Esophagus squamous epithelium (tissue), 4 donors: Measurements from ENCODE around the gene C4orf51.

ENCODE experiments used
- CTCF ChIP-seq, 6 experiments: fragments of 450-650 bp in 4 of 6; fragments of 200-600 bp in 2 of 6; sonication (generic) in 2 of 6; IDR thresholded peaks; one replicate each; pipeline ENCODE4 v1.5.1; 2016 to 2019; ENCODE audit warnings: antibody characterized with exemption in 6 of 6, mild to moderate bottlenecking in 4 of 6, moderate library complexity in 4 of 6
- POLR2A ChIP-seq, 4 donors: fragments of 450-650 bp; IDR thresholded peaks; one replicate each; pipeline ENCODE4 v1.6.1; 2017; ENCODE audit warnings: antibody characterized with exemption in 4 of 4, mild to moderate bottlenecking in 4 of 4, moderate library complexity in 3 of 4

DNA sequence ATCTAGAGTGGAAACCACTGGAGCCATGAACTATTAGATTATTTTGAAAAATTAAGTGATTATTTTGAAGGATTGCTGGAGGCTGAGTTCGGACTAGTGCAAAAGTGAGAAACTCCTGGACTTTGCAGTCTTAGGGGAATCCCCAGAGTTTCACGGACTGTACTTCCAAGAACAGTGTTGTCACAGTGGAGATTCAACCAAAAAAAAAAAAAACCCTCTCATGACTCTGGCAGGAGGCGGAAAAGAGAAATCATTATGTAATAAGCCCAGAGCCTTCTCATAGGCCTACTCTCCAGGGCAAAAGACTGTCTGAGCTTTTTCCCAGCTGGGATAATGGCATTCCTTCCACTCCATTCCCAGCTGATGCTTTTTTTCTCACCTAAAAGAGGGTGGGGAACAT lies 16.8 kb upstream of the C4orf51 start:
- TF ChIP-seq POLR2A (IDR thresholded peaks at IDR 0.05) (no peak), CTCF (IDR thresholded peaks at IDR 0.05) (no peak)
